HEK293 (cell line): ENCODE data around the gene SF1.
A peak's percentile ranks its signal among the peaks of the same experiment; 100 is the strongest.

Experiments used
- CTCF ChIA-PET: fragments of 350-600 bp; formaldehyde crosslinking; extraction: SDS; loops from one replicate; lab custom pipeline; 2021; ENCODE audit warnings: antibody characterized with exemption; lab: Yijun Ruan, JAX
- POLR2A ChIA-PET: fragments of 300-600 bp; formaldehyde crosslinking; extraction: SDS; loops from one replicate; lab custom pipeline; 2020; ENCODE audit warnings: antibody characterized with exemption, inconsistent platforms; lab: Yijun Ruan, JAX
- H3K27ac ChIP-seq: fragments of 200-500 bp; sonication (Bioruptor generic); 2 replicates; pipeline ENCODE4 v1.5.1; 2014; ENCODE audit warnings: low read depth, low read length, control low read depth, inconsistent platforms; ENCODE audit errors: extremely low read depth
- H3K36me3 ChIP-seq, 2 experiments: fragments of 200-500 bp in 1 of 2; sonication (Bioruptor generic) in 1 of 2; 1 replicate in 1 of 2; 2 replicates in 1 of 2; pipeline ENCODE4 v1.5.1; 2014 to 2017; ENCODE audit warnings: inconsistent platforms in 2 of 2, low read length in 2 of 2; ENCODE audit not compliant: control insufficient read depth in 2 of 2, insufficient read depth in 1 of 2
- H3K4me1 ChIP-seq: fragments of 200-500 bp; sonication (Bioruptor generic); 2 replicates; pipeline ENCODE4 v1.5.1; 2014; ENCODE audit warnings: mild to moderate bottlenecking, low read length, inconsistent platforms; ENCODE audit not compliant: control insufficient read depth, insufficient read depth
- H3K4me3 ChIP-seq: 2 replicates; pipeline ENCODE4 v1.5.1; 2011; ENCODE audit warnings: low read depth, mild to moderate bottlenecking, control low read depth, low read length, moderate library complexity
- H3K9me3 ChIP-seq: fragments of 200-500 bp; sonication (Bioruptor generic); 2 replicates; pipeline ENCODE4 v1.5.1; 2014; ENCODE audit warnings: low read depth, low read length, inconsistent platforms; ENCODE audit not compliant: control insufficient read depth, insufficient read depth
- EGR2 ChIP-seq: fragments of 450-650 bp; formaldehyde crosslinking; IDR thresholded peaks from 2 replicates; pipeline ENCODE4 v1.5.1; 2016; ENCODE audit warnings: low read depth, missing biosample characterization, missing genetic modification characterization
- FEZF1 ChIP-seq: fragments of 450-650 bp; formaldehyde crosslinking; IDR thresholded peaks from 2 replicates; pipeline ENCODE4 v1.5.1; 2016; ENCODE audit warnings: missing biosample characterization, missing genetic modification characterization
- HIC1 ChIP-seq: fragments of 450-650 bp; formaldehyde crosslinking; IDR thresholded peaks from 2 replicates; pipeline ENCODE4 v1.5.1; 2016; ENCODE audit warnings: missing biosample characterization, missing genetic modification characterization
- KLF9 ChIP-seq: fragments of 450-650 bp; formaldehyde crosslinking; IDR thresholded peaks from 2 replicates; pipeline ENCODE4 v1.5.1; 2016; ENCODE audit warnings: missing biosample characterization, missing genetic modification characterization, low read depth
- SCRT2 ChIP-seq: fragments of 450-650 bp; formaldehyde crosslinking; IDR thresholded peaks from 2 replicates; pipeline ENCODE4 v1.5.1; 2016; ENCODE audit warnings: missing biosample characterization, missing genetic modification characterization
- ZFP41 ChIP-seq: fragments of 450-650 bp; formaldehyde crosslinking; IDR thresholded peaks from 2 replicates; pipeline ENCODE4 v1.5.1; 2016; ENCODE audit warnings: missing biosample characterization, missing genetic modification characterization, borderline replicate concordance
- ZNF138 ChIP-seq: fragments of 450-650 bp; formaldehyde crosslinking; IDR thresholded peaks from 2 replicates; pipeline ENCODE4 v1.5.1; 2016; ENCODE audit warnings: missing biosample characterization, missing genetic modification characterization, borderline replicate concordance
- ZNF174 ChIP-seq: fragments of 450-650 bp; formaldehyde crosslinking; IDR thresholded peaks from 2 replicates; pipeline ENCODE4 v1.5.0; 2017; ENCODE audit warnings: missing biosample characterization, mild to moderate bottlenecking, missing genetic modification characterization
- ZNF354C ChIP-seq: fragments of 450-650 bp; formaldehyde crosslinking; IDR thresholded peaks from 2 replicates; pipeline ENCODE4 v1.5.1; 2016; ENCODE audit warnings: missing biosample characterization, missing genetic modification characterization, low read depth, borderline replicate concordance
- ZNF391 ChIP-seq: fragments of 450-650 bp; formaldehyde crosslinking; IDR thresholded peaks from 2 replicates; pipeline ENCODE4 v1.5.1; 2016; ENCODE audit warnings: low read depth, missing biosample characterization, missing genetic modification characterization, borderline replicate concordance
- ZNF394 ChIP-seq: fragments of 450-650 bp; formaldehyde crosslinking; IDR thresholded peaks from 2 replicates; pipeline ENCODE4 v1.5.1; 2016; ENCODE audit warnings: missing biosample characterization, missing genetic modification characterization, mild to moderate bottlenecking, moderate library complexity, borderline replicate concordance
- ZNF624 ChIP-seq: fragments of 450-650 bp; formaldehyde crosslinking; IDR thresholded peaks from 2 replicates; pipeline ENCODE4 v1.5.1; 2017; ENCODE audit warnings: missing biosample characterization, missing genetic modification characterization
- ZSCAN30 ChIP-seq: fragments of 450-650 bp; IDR thresholded peaks from 2 replicates; pipeline ENCODE4 v1.5.1; 2018; ENCODE audit warnings: missing biosample characterization, mild to moderate bottlenecking, missing genetic modification characterization, moderate library complexity
- TF ChIP-seq, protein P1 (sequence below): fragments of 450-650 bp; IDR thresholded peaks from 2 replicates; pipeline ENCODE4 v1.5.1; 2018; ENCODE audit warnings: missing biosample characterization, mild to moderate bottlenecking, missing genetic modification characterization
- TF ChIP-seq, protein P2 (sequence below): fragments of 450-650 bp; formaldehyde crosslinking; IDR thresholded peaks from 2 replicates; pipeline ENCODE4 v1.5.1; 2016; ENCODE audit warnings: missing biosample characterization, missing genetic modification characterization
- TF ChIP-seq, protein P3 (sequence below): fragments of 450-650 bp; formaldehyde crosslinking; IDR thresholded peaks from 2 replicates; pipeline ENCODE4 v1.5.1; 2017; ENCODE audit warnings: missing biosample characterization, missing genetic modification characterization
- TF ChIP-seq, protein P4 (sequence below): fragments of 450-650 bp; formaldehyde crosslinking; IDR thresholded peaks from 2 replicates; pipeline ENCODE4 v1.5.1; 2016; ENCODE audit warnings: missing biosample characterization, missing genetic modification characterization, borderline replicate concordance

SF1 gene

GRCh38 chr11:64796757-64797541, 18.6 kb upstream of the SF1 start:
- Histone ChIP-seq H3K27ac (no peak overlapping the region), H3K4me1 (no peaks in the 10 kb centered on the region), H3K4me3 (no peak overlapping the region), H3K9me3 (no peaks in the 10 kb centered on the region), H3K36me3 (peaks cover 0 to 29% of the 10 kb centered on the region in 2 experiments; a peak in 1 of 3 replicates)
- TF ChIP-seq EGR2 (tag by site-specific recombination): 0 out of 2 replicates have a peak, but pooled peaks have one; percentile 22
- TF ChIP-seq, protein P1, sequence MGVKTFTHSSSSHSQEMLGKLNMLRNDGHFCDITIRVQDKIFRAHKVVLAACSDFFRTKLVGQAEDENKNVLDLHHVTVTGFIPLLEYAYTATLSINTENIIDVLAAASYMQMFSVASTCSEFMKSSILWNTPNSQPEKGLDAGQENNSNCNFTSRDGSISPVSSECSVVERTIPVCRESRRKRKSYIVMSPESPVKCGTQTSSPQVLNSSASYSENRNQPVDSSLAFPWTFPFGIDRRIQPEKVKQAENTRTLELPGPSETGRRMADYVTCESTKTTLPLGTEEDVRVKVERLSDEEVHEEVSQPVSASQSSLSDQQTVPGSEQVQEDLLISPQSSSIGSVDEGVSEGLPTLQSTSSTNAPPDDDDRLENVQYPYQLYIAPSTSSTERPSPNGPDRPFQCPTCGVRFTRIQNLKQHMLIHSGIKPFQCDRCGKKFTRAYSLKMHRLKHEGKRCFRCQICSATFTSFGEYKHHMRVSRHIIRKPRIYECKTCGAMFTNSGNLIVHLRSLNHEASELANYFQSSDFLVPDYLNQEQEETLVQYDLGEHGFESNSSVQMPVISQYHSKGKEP (tag by site-specific recombination): no peak
- TF ChIP-seq, protein P2, sequence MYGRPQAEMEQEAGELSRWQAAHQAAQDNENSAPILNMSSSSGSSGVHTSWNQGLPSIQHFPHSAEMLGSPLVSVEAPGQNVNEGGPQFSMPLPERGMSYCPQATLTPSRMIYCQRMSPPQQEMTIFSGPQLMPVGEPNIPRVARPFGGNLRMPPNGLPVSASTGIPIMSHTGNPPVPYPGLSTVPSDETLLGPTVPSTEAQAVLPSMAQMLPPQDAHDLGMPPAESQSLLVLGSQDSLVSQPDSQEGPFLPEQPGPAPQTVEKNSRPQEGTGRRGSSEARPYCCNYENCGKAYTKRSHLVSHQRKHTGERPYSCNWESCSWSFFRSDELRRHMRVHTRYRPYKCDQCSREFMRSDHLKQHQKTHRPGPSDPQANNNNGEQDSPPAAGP (tag by site-specific recombination): no peak
- no peak for TF ChIP-seq ZFP41 (tag by site-specific recombination)
- TF ChIP-seq ZNF391 (tag by site-specific recombination): no peak
- TF ChIP-seq ZNF624 (tag by site-specific recombination): no peak
- ChIA-PET CTCF (interaction anchor here (0.8 kb wide), 1 partner anchor 10 kb away, joined by 4 read pairs; no protein-coding TSS in a partner anchor), POLR2A (no interaction called here)

DNA sequence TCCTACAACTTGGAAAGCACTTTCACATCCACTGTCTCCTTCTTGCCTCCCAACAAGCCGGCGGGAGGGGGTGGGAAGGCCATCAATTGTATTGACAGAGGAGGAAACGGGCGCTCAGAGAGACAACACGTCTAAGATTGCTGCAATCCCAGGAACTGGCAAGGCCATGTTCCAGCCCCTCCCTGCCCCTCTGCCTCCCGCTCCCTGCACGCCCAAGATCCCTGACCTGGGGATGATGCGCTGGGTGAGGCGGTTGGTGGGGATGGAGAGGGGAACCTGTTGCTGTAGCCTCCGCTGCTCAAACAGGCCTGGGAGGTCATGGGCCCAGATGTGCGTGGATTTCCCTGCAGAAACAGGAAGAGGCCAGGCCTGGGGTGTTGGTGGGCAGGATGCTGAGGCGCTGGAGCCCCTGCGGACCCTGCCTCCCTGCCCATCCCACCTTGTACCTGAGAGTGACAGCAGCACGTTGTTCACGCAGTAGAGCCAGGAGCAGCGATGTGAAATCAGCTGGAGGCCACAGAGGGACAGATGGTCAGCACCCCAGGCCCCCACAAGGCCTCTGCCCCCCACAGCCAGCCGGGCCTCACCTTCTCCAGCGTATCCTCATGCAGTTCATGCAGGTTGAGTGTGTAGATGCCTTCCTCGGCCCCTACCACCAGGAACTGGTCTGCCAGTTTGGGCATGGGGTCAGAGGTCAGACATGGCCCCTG, 17.9 kb upstream of the SF1 start:
- peak; percentile 79 for TF ChIP-seq SCRT2 (tag by site-specific recombination)
- TF ChIP-seq ZNF354C (tag by site-specific recombination): no peak
- 0 out of 2 replicates have a peak, but pooled peaks have one; percentile 7 for TF ChIP-seq HIC1 (tag by site-specific recombination)
- Histone ChIP-seq H3K9me3 (no peaks in the 10 kb centered on the region), H3K36me3 (peaks cover 0 to 29% of the 10 kb centered on the region in 2 experiments; a peak in 1 of 3 replicates), H3K4me3 (no peak overlapping the region), H3K4me1 (no peaks in the 10 kb centered on the region), H3K27ac (no peak overlapping the region)
- ChIA-PET CTCF (no interaction called here), POLR2A (no interaction called here)

DNA sequence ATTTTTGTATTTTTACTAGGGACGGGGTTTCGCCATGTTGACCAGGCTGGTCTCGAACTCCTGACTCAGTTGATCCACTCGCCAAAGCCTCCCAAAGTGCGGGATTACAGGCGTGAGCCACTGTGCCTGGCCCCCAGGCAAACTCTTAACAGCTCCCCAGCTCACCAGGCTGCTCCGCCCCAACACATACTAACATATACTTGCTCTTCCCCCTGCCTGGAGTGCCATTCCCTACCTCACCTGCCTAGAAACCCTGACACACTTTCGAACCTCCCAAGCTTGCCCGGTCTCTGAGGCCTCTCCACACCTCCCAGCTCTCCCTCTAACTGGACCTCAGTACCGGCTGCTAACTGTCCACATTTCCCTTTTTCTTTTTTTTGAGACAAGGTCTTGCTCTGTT, 16.2 kb upstream of the SF1 start:
- Histone ChIP-seq H3K4me3 (no peak overlapping the region), H3K36me3 (peaks cover 0 to 36% of the 10 kb centered on the region in 2 experiments; a peak in 1 of 3 replicates), H3K9me3 (no peaks in the 10 kb centered on the region), H3K4me1 (no peaks in the 10 kb centered on the region), H3K27ac (no peak overlapping the region)
- POLR2A ChIA-PET: interaction anchor here (1.1 kb wide), 1 partner anchor 16 kb away, joined by 4 read pairs; no protein-coding TSS in a partner anchor
- CTCF ChIA-PET: interaction anchor here (0.6 to 1.4 kb wide), 6 partner anchors 9 to 411 kb away, joined by 3 to 6 read pairs (median 3); partner anchors contain the start of gene MAP4K2
- TF ChIP-seq, protein P3, sequence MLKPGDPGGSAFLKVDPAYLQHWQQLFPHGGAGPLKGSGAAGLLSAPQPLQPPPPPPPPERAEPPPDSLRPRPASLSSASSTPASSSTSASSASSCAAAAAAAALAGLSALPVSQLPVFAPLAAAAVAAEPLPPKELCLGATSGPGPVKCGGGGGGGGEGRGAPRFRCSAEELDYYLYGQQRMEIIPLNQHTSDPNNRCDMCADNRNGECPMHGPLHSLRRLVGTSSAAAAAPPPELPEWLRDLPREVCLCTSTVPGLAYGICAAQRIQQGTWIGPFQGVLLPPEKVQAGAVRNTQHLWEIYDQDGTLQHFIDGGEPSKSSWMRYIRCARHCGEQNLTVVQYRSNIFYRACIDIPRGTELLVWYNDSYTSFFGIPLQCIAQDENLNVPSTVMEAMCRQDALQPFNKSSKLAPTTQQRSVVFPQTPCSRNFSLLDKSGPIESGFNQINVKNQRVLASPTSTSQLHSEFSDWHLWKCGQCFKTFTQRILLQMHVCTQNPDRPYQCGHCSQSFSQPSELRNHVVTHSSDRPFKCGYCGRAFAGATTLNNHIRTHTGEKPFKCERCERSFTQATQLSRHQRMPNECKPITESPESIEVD (tag by site-specific recombination): no peak
- TF ChIP-seq ZNF394 (tag by site-specific recombination) (no peak), ZSCAN30 (tag by site-specific recombination) (no peak), KLF9 (tag by site-specific recombination) (no peak), FEZF1 (no peak), ZNF138 (tag by site-specific recombination) (no peak), ZNF174 (tag by site-specific recombination) (no peak)
- TF ChIP-seq, protein P4, sequence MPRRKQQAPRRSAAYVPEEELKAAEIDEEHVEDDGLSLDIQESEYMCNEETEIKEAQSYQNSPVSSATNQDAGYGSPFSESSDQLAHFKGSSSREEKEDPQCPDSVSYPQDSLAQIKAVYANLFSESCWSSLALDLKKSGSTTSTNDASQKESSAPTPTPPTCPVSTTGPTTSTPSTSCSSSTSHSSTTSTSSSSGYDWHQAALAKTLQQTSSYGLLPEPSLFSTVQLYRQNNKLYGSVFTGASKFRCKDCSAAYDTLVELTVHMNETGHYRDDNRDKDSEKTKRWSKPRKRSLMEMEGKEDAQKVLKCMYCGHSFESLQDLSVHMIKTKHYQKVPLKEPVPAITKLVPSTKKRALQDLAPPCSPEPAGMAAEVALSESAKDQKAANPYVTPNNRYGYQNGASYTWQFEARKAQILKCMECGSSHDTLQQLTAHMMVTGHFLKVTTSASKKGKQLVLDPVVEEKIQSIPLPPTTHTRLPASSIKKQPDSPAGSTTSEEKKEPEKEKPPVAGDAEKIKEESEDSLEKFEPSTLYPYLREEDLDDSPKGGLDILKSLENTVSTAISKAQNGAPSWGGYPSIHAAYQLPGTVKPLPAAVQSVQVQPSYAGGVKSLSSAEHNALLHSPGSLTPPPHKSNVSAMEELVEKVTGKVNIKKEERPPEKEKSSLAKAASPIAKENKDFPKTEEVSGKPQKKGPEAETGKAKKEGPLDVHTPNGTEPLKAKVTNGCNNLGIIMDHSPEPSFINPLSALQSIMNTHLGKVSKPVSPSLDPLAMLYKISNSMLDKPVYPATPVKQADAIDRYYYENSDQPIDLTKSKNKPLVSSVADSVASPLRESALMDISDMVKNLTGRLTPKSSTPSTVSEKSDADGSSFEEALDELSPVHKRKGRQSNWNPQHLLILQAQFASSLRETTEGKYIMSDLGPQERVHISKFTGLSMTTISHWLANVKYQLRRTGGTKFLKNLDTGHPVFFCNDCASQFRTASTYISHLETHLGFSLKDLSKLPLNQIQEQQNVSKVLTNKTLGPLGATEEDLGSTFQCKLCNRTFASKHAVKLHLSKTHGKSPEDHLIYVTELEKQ (tag by site-specific recombination): no peak
